H1 (cell line): ENCODE data around the gene TNFRSF18. TPM values are rescaled to one million over a fixed set of nuclear protein-coding genes. Genes with fewer than 3 reads are reported as not detected.
"Not testable (repeated sequence)": the region's sequence is repeated elsewhere in the genome, so short reads cannot be mapped to it uniquely, and the experiment has no call there.

Experiments
- CTCF ChIA-PET: fragments of 300-600 bp; sonication (Branson Sonifier 250); formaldehyde crosslinking; loops from one replicate; lab custom pipeline; 2021; ENCODE audit not compliant: partially characterized antibody; lab: Charles Lee
- POLR2A ChIA-PET: fragments of 300-600 bp; sonication (Branson Sonifier 250); formaldehyde crosslinking; loops from one replicate; lab custom pipeline; 2021; ENCODE audit warnings: inconsistent platforms; ENCODE audit not compliant: partially characterized antibody; lab: Charles Lee
- DNase-seq, 2 experiments: peaks; one replicate each; pipeline versions ENCODE4 v3.0.0 to v3.0.0-alpha.2; 2010 to 2022; ENCODE audit warnings: low spot score in 2 of 2, low read depth in 1 of 2, mixed read lengths in 1 of 2
- FAIRE-seq: peaks from 2 replicates; lab custom pipeline; 2011; peaks lifted over from hg19 to GRCh38; lab: Jason Lieb, UNC
- H2AFZ ChIP-seq: 2 replicates; pipeline ENCODE4 v1.8.1; 2012; ENCODE audit warnings: low read length, inconsistent platforms
- H2AK5ac ChIP-seq: 2 replicates; pipeline ENCODE4 v1.6.1; 2013; ENCODE audit warnings: low read depth, low read length
- H2BK120ac ChIP-seq: replicated peaks from 2 replicates; pipeline ENCODE3; 2013; ENCODE audit warnings: low read depth, low read length, inconsistent platforms
- H2BK12ac ChIP-seq: 2 replicates; pipeline ENCODE4 v1.6.1; 2013; ENCODE audit warnings: low read depth, low read length
- H2BK15ac ChIP-seq: 2 replicates; pipeline ENCODE4 v1.6.1; 2013; ENCODE audit warnings: low read length
- H2BK20ac ChIP-seq: 2 replicates; pipeline ENCODE4 v1.6.1; 2013; ENCODE audit warnings: low read length
- H2BK5ac ChIP-seq: 2 replicates; pipeline ENCODE4 v1.6.1; 2013; ENCODE audit warnings: low read depth, low read length
- H3K14ac ChIP-seq: 2 replicates; pipeline ENCODE4 v1.6.1; 2013; ENCODE audit warnings: inconsistent platforms; ENCODE audit not compliant: insufficient read length
- H3K18ac ChIP-seq: 2 replicates; pipeline ENCODE4 v1.6.1; 2013; ENCODE audit warnings: low read length; ENCODE audit errors: extremely low read depth
- H3K23ac ChIP-seq: 2 replicates; pipeline ENCODE4 v1.6.1; 2013; ENCODE audit warnings: inconsistent platforms; ENCODE audit not compliant: insufficient read length
- H3K23me2 ChIP-seq: 2 replicates; pipeline ENCODE4 v1.6.1; 2013; ENCODE audit warnings: low read depth, low read length
- H3K27ac ChIP-seq: 2 replicates; pipeline ENCODE4 v1.6.1; 2011; ENCODE audit warnings: low read depth, low read length, inconsistent platforms
- H3K27me3 ChIP-seq, 4 experiments: replicated peaks in 1 of 4; 1 replicate in 1 of 4; 2 replicates in 3 of 4; pipeline versions ENCODE4 v1.6.1 to v1.8.1; 2011 to 2013; ENCODE audit warnings: low read length in 3 of 4, mild to moderate bottlenecking in 3 of 4, inconsistent platforms in 2 of 4, mixed read lengths in 2 of 4, moderate library complexity in 1 of 4; ENCODE audit not compliant: control insufficient read depth in 3 of 4, insufficient read depth in 3 of 4; ENCODE audit errors: extremely low read depth in 1 of 4
- H3K36me3 ChIP-seq, 4 experiments: 2 replicates each; pipeline versions ENCODE4 v1.6.1 to v1.8.1; 2011 to 2013; ENCODE audit warnings: mild to moderate bottlenecking in 4 of 4, low read length in 3 of 4, moderate library complexity in 2 of 4, control low read depth in 1 of 4, inconsistent platforms in 1 of 4; ENCODE audit not compliant: insufficient read depth in 4 of 4, control insufficient read depth in 2 of 4
- H3K4ac ChIP-seq: replicated peaks from 2 replicates; pipeline ENCODE3; 2013; ENCODE audit warnings: low read length, low read depth, mixed read lengths, inconsistent platforms; ENCODE audit not compliant: insufficient read length
- H3K4me1 ChIP-seq, 4 experiments: replicated peaks in 1 of 4; 1 replicate in 1 of 4; 2 replicates in 3 of 4; pipeline versions ENCODE4 v1.6.1 to v1.8.1; 2011 to 2013; ENCODE audit warnings: low read length in 3 of 4, inconsistent platforms in 2 of 4, mixed read lengths in 1 of 4; ENCODE audit not compliant: insufficient read depth in 4 of 4, control insufficient read depth in 3 of 4
- H3K4me2 ChIP-seq, 2 experiments: 2 replicates each; pipeline versions ENCODE4 v1.6.1 to v1.8.1; 2011 to 2013; ENCODE audit warnings: low read depth in 2 of 2, low read length in 2 of 2, control low read depth in 1 of 2, inconsistent platforms in 1 of 2, mild to moderate bottlenecking in 1 of 2; ENCODE audit not compliant: insufficient read depth in 1 of 2
- H3K4me3 ChIP-seq, 4 experiments: fragments of 200-600, 300-600 bp in 1 of 4; sonication (generic), shearing (Covaris generic), sonication (Bioruptor Twin) in 1 of 4; 2 replicates each; pipeline versions ENCODE4 v1.5.1 to v1.8.1; 2011 to 2016; ENCODE audit warnings: low read length in 4 of 4, low read depth in 3 of 4, control low read depth in 2 of 4, inconsistent platforms in 2 of 4, mild to moderate bottlenecking in 2 of 4, mixed read lengths in 1 of 4, moderate library complexity in 1 of 4; ENCODE audit not compliant: insufficient read depth in 2 of 4; ENCODE audit errors: extremely low read depth in 1 of 4
- H3K56ac ChIP-seq: replicated peaks from 2 replicates; pipeline ENCODE3; 2013; ENCODE audit warnings: low read depth, mild to moderate bottlenecking, mixed read lengths, low read length, inconsistent platforms; ENCODE audit not compliant: insufficient read length
- H3K79me1 ChIP-seq: 2 replicates; pipeline ENCODE4 v1.6.1; 2013; ENCODE audit warnings: low read depth, low read length, control low read depth
- H3K79me2 ChIP-seq, 2 experiments: 2 replicates each; pipeline versions ENCODE4 v1.6.1 to v1.8.1; 2012 to 2013; ENCODE audit warnings: low read length in 2 of 2, mild to moderate bottlenecking in 2 of 2, inconsistent platforms in 1 of 2; ENCODE audit not compliant: insufficient read depth in 2 of 2, control insufficient read depth in 1 of 2
- H3K9ac ChIP-seq, 4 experiments: replicated peaks in 1 of 4; 1 replicate in 1 of 4; 2 replicates in 3 of 4; pipeline versions ENCODE4 v1.6.1 to v1.8.1; 2011 to 2013; ENCODE audit warnings: low read depth in 3 of 4, low read length in 3 of 4, control low read depth in 2 of 4, mild to moderate bottlenecking in 2 of 4, moderate library complexity in 2 of 4, inconsistent platforms in 1 of 4; ENCODE audit errors: extremely low read depth in 1 of 4
- H3K9me3 ChIP-seq, 2 experiments: 2 replicates each; pipeline versions ENCODE4 v1.6.1 to v1.8.1; 2012 to 2013; ENCODE audit warnings: mild to moderate bottlenecking in 2 of 2, moderate library complexity in 2 of 2, control low read depth in 1 of 2, inconsistent platforms in 1 of 2, low read depth in 1 of 2, low read length in 1 of 2, mixed read lengths in 1 of 2; ENCODE audit not compliant: insufficient read depth in 2 of 2
- H4K20me1 ChIP-seq, 2 experiments: replicated peaks in 1 of 2; 2 replicates each; pipeline versions ENCODE3 to v1.8.1; 2011 to 2013; ENCODE audit warnings: inconsistent platforms in 2 of 2, low read length in 2 of 2, mild to moderate bottlenecking in 1 of 2; ENCODE audit not compliant: insufficient read depth in 2 of 2, control insufficient read depth in 1 of 2
- H4K5ac ChIP-seq: 2 replicates; pipeline ENCODE4 v1.6.1; 2013; ENCODE audit warnings: low read length, low read depth, mixed read lengths, inconsistent platforms; ENCODE audit not compliant: insufficient read length
- H4K8ac ChIP-seq: 2 replicates; pipeline ENCODE4 v1.8.0; 2013; ENCODE audit warnings: mild to moderate bottlenecking, moderate library complexity, low read length, inconsistent platforms; ENCODE audit not compliant: insufficient read depth; ENCODE audit errors: extremely low read depth
- H4K91ac ChIP-seq: replicated peaks from 2 replicates; pipeline ENCODE3; 2013; ENCODE audit warnings: low read length, mixed read lengths, inconsistent platforms; ENCODE audit not compliant: insufficient read length
- WGBS, 2 experiments: shearing (Covaris generic) in 1 of 2; methylation state at CpG; one replicate each; pipeline versions ENCODE4 v1.1.6 to v1.1.7; 2013 to 2015; ENCODE audit warnings: low lambda C conversion rate in 2 of 2, mixed read lengths in 2 of 2, inconsistent platforms in 1 of 2, low coverage in 1 of 2, missing lambda C conversion rate in 1 of 2; ENCODE audit not compliant: insufficient replicate concordance in 2 of 2, insufficient coverage in 1 of 2, insufficient read length in 1 of 2; ENCODE audit errors: extremely low coverage in 1 of 2, missing lambda C conversion rate in 1 of 2; 5-methylcytosine and 5-hydroxymethylcytosine counted together
- polyA plus RNA-seq, 7 experiments: library from polyadenylated mRNA; depleted of rRNA in 3 of 7; stranded (reverse) in 5 of 7; unstranded in 2 of 7; fragments of >200 nt in 5 of 7; fragments of 200-250 nt in 2 of 7; gene quantifications; 1 replicate in 5 of 7; 2 replicates in 1 of 7; 4 replicates in 1 of 7; pipeline versions ENCODE4 v1.2.1 to v1.2.3, GENCODE V29; 2011 to 2013; ENCODE audit warnings: missing spikeins in 2 of 7, mixed read lengths in 2 of 7
- total RNA-seq: library from RNA; stranded (reverse); fragmentation: NEBNext Ultra II Directional; extraction: Animal tissue kit (Norgen Biotek cat#: 25700); gene quantifications from 2 replicates; pipeline ENCODE4 v1.2.1, GENCODE V29; 2021

The TNFRSF18 gene
- total and polyA plus RNA-seq, 2 of the 8 experiments (the other 6 are each of a cell fraction or from before 2014, with no cell fraction given) = 1.5 to 2.5 TPM

DNA sequence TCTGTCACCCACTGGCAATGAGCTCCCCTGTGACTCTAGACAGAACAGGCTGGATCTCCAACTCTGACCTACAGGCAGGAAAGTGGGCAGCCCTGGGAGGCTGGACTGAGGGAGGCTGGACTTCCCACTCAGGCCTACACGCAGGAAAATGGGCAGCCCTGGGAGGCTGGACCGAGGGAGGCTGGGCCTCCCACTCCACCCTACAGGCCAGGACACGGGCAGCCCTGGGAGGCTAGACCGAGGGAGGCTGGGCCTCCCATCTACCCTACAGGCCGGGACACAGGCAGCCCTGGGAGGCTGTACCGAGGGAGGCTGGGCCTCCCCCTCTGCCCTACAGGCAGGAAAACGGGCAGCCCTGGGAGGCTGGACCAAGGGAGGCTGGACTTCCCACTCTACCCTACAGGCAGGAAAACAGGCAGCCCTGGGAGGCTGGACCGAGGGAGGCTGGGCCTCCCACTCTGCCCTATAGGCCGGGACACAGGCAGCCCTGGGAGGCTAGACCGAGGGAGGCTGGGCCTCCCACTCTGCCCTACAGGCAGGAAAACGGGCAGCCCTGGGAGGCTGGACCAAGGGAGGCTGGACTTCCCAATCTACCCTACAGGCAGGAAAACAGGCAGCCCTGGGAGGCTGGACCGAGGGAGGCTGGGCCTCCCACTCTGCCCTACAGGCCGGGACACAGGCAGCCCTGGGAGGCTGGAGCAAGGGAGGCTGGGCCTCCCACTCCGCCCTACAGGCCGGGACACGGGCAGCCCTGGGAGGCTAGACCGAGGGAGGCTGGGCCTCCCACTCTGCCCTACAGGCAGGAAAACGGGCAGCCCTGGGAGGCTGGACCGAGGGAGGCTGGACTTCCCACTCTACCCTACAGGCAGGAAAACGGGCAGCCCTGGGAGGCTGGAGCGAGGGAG, 41.9 kb upstream of the TNFRSF18 start:
- H2BK5ac ChIP-seq, H3K14ac ChIP-seq, H4K91ac ChIP-seq, H2BK120ac ChIP-seq, H3K27ac ChIP-seq, H2AK5ac ChIP-seq, H3K9me3 ChIP-seq, H2BK12ac ChIP-seq, H3K18ac ChIP-seq, H3K36me3 ChIP-seq, H4K8ac ChIP-seq, H3K9ac ChIP-seq, FAIRE-seq, H3K4me1 ChIP-seq, H3K56ac ChIP-seq, H4K20me1 ChIP-seq, H3K4me3 ChIP-seq, H3K4ac ChIP-seq, H2BK15ac ChIP-seq, DNase-seq, H3K4me2 ChIP-seq, H4K5ac ChIP-seq, H3K23ac ChIP-seq, H3K79me1 ChIP-seq, H3K79me2 ChIP-seq, H3K23me2 ChIP-seq, H2AFZ ChIP-seq, H2BK20ac ChIP-seq: not testable (repeated sequence)
- H3K27me3 ChIP-seq = peaks cover 2 to 19% (median 11%) of the 10 kb centered on the region in 4 experiments; a peak in 6 of 7 replicates
- ChIA-PET CTCF (interaction anchor here (1.0 to 1.9 kb wide), 3 partner anchors 8 to 126 kb away, joined by 3 to 6 read pairs (median 4); no protein-coding TSS in a partner anchor), POLR2A (interaction anchor here (1.4 to 2.0 kb wide), 2 partner anchors 10 to 12 kb away, joined by 4 to 5 read pairs; no protein-coding TSS in a partner anchor)
- 88% methylated on average over 12 of the region's 21 CpGs; no CpG with 5 or more reads in 1 of the 2 experiments for WGBS, 2 experiments
